Hindlimb muscle (tissue), 1 donor: ENCODE measurements around the gene STK39. TPM values are rescaled to one million over a fixed set of nuclear protein-coding genes. Genes with fewer than 3 reads are reported as not detected.

ENCODE experiments used
- DNase-seq: peaks from one replicate; pipeline ENCODE4 v3.0.0-alpha.2; 2013
- polyA plus RNA-seq: library from polyadenylated mRNA; unstranded; fragments of 120-200 nt; gene quantifications from one replicate; pipeline ENCODE4 v1.2.1, GENCODE V29; 2013; ENCODE audit not compliant: insufficient read length

The STK39 gene
- polyA plus RNA-seq, 1 donor = 15.8 TPM

DNA sequence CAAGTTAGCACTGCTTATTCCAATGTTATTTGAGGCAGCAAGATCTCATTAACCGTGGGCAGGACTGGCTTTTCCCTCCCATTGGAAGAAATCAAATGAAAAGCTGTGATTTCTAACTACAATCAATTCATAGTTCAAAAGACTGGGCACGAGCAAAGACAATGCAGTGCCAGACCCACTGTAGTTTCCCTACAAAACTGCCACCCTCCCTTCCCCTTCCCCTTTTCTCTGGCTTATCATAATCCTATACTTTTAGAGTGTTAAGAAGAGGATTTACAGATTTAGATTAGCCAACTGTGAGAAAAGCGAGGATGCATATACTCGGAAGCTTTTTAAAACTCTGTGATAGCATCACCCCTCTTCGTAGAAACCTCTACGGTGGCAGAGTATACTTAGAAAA is 260.4 kb downstream of the STK39 start:
- no peak for DNase-seq

DNA sequence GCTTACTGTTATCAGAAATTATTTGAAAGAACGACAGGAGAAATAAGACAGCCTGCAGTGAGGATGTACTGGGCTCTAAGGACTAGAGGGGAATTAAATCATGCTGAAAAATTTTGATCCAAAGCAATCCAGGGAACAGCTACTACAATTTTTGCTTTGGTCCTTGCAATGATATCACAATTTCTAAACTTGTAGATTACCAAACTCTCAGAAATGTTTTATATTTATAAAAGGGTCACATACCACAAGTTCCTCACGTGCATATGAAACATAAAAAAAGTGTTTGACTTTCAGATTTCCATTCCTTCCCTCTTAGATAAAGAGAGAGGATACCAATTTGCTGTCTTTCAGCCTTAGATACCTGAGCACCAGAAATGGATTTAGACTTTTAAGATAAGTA is 261.2 kb downstream of the STK39 start:
- DNase-seq = no peak

DNA sequence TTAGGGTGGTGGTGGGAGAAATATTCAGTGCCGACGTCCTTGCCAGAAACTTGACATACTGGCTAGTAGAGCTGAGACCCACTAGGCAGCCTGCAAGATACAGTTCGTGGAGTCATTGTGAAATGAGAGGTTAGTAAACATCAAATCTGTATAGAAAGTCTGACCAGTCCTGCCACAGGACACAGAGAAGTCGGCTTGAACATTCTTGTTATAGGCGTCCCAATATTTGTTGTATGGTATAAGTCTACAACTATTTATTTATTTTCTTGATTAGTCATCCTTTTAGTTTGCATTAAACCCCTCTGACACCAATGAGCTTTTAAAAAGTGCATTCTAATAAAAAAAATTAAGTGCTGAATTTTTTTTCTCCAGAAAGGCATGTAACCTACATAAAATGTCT is 265.4 kb downstream of the STK39 start:
- no peak for DNase-seq

DNA sequence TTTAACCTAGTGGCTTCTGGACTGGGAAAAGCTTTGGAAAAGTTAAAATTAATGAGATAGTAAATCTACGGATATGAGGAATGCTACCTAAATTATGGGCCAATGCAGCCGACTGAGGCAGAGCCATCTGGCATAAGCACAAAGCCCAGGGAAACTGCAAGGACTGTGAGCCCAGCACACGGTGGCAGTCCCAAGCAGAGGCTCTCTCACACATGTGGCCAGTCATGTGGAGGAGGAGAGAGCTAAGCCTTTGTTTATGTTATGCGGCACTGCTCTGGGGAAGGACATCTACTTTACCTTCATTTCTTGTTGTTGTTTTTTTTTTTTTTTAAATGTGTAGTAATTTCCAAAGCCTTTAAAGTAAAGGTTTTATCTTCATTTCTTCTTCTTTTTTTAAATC is 267.0 kb downstream of the STK39 start:
- DNase-seq = no peak

DNA sequence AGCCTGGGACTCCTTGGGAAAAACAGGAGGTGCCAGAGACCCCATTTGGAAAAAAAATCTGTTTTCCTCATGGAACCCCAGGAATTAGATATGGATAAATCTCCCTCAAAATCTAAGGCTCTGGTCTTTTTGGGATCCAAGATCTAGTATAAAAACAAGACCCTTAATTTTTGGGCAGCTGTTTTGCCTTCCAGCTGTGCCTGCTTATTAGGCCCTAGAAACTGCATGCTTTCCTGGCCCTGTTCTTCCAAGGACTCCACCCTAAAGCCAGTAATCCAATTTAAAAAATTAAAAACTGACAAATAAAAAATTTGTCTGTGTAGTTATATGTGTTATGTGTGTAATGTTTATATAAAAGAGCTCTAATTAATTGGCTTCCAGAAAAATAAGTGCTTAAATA is 274.6 kb downstream of the STK39 start:
- no peak for DNase-seq

DNA sequence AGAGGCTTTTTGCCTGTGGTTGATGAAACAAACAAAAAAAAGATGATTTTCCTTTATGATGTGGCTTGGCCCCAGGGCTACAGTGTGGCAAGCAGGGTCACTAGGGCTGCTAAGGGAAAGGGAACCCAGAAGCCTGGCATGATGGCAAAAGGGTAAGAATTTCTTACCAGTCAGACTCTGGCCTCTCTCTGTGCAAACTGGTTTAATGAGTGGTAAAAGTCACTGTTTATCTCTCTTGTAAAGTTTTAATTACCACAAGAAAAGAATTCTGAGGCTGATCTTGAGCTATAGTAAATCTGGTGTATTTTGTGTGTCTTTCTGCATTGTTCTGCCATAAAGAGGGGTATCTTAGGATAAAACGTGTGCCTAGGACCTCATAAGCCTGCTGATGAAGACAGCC is 275.4 kb downstream of the STK39 start:
- DNase-seq = no peak

DNA sequence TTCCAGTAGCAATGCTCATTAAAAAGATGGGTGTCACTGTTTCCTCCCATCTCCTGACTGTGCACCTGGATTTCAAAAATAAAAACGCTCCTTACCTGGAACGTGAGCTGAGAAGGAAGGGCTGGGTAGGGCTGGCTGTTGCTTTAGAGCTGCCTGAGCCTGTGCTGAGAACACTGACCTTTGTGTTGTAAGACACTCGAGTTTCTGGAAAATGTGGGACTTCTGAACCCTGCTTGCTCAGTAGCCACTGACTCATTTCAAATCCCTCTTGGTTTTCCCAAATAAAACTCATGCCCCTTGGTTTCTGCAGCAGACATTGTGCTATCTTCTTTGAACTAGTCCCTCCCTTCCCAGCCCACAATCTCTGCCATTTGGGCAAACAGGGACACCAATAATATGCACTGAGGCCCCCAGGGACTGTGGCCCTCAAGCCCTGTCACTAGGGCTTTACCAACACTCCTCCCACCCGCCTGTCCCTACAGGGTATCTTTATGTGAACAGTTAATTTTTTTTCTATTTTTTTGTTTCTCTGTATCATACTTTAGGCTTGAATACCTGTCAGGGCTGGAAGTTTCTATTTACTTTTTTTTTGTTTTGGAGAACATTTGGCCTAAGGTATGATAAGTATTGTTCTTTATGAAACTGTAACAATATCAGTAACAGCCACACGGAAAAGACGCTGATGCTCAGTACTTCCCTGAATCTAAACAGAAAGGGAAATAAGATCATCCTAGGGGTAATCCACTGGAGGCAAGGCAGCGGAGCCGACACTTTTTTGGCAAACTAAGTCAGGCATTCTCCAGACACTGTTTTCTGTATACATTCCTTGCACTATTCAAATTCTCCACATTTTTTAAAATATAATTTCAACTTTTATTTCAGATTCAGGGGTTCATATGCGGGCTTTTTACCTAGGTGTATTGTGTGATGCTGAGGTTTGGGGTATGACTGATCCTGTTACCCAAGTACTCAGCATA is 280.2 kb downstream of the STK39 start:
- DNase-seq = no peak

DNA sequence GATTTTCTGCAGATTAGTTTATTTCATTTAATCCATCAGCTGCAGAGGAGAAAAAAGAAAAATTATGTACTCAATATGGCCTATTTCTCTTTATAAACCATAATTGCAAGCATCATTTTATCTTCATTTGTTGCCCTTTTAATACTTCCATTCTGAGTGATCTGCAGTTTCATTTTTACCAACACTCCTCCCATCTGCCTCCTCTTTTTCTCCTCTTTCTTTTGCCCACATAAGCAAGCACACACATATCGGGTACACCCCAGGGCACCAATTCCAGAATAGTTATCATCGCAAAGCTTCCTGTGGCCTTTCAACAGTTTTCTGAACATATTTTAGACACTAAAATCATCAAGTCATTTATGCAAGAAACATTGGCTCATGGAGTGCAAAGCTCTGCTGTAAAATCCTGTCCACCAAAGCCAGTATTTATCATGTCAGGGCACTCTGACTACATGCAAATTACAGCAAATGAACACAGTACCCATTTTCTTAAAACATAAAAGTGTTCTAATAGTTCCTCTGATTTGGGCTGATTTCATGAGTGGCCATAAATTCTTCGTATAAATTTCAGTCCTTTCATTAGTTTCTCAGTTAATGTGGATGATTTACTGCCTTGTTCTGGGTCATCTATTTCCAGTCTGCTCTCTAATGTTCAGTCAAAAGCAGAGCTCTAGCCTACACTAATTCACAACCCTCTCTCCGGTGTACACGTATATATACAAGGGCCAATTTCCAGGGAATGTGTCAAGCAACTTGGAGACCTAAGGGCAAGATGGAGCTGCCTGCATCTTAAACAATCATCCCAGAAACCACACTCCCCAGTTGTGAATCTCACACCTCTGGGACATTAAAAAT is 281.3 kb downstream of the STK39 start:
- no peak for DNase-seq

DNA sequence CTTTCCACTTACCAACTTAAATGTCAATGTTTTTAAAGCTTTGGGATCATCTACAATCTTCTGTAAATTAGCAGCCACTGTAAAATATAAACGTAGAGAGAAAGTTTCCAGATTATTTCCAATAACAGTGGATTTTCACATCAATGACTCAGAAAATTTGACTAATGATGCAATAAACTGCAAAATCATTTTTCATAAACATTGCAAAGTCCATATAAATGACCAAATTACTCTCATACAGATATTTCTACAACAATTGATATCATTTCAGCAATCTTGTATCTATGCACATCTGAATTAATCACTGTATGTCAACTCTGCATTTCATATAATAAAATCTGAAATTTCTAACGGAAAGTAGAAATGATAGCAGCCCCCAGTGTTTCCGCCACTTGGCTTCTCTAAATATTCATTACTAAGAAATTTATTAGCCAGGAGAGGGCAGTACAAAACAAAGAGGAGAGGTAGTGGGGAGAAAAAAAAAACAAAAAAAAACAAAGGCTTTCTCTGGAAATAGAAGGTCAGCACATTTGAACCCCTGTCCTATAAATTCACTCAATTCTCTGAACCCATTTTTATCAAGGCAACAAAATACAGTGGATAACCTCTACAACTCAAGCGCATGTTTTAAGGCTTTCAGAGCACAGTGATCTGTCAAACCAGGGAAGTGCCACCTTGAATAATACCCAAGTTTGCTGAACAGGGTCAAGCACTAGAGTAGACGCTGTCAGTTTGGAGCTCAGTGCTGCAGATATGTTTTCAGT is 282.6 kb downstream of the STK39 start:
- no peak for DNase-seq

DNA sequence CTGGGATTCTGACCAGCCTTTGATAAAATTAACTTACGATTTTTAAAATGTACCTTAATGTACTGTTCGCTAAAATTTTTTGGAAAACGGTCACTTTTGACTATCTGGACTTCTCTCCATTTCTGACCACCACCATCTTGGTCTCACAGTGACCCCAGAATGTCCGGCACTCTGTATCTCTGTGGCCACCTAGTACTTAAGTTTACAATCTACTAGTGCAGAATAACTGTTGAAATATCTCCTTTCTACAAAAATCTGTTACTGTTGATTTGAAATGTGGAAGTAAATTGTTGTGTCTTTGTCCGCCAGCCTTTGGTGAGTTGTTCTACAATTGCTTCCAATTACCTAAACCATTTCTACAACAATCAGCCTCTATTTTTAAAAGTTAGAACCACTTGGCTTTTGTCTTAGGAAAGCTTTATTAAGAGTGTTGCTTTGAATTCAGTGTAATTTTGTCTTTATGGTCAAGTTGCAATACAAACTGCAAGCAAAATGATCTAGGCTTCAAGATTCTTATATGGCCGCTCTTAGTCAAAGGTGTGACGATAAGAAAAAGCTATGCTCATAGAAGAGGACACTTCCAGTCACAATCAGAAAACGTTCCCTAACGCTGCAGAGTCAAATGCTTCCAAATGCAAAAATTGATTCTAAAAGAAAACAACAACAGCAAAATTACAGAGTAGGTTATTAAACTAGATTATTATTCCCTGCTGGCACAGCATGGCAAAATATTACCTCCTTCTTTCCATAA is 283.3 kb downstream of the STK39 start:
- no peak for DNase-seq

DNA sequence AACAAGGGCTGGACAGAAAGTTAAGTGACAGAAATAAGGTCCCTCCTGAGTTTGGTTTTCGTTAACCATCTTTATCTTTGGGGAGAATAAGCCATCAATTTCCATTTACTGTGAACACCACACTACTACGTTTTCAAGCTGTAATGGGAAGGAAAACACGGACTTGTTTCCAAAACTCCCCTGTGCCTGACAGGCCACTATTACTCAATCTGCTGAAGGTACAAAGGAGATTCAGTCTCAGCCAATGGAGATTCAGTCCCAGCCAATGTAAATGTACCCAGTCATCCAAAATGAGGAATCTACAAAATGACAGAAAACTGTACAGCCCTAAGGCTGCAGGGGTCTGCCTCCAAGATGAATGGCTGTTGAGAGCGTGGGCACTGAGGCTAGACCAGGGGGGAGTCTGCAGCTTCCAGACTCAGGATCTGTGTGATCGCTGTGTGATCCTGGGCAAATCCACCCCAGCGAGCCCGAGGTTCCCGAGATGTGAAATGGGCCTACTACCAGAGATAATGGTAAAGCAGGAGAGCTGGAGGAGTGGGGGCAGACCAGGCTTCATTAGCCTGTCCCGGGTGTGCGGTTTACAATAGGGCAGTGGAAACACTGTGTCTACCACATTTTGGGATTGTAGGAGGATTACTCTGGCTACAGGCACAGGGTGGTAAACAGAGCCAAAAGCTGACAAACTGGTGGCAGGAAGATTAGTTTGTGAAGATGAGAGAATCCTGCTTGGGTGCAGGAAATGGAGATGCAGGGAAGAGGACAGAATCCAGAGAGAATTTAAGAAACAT is 284.8 kb downstream of the STK39 start:
- DNase-seq = no peak

DNA sequence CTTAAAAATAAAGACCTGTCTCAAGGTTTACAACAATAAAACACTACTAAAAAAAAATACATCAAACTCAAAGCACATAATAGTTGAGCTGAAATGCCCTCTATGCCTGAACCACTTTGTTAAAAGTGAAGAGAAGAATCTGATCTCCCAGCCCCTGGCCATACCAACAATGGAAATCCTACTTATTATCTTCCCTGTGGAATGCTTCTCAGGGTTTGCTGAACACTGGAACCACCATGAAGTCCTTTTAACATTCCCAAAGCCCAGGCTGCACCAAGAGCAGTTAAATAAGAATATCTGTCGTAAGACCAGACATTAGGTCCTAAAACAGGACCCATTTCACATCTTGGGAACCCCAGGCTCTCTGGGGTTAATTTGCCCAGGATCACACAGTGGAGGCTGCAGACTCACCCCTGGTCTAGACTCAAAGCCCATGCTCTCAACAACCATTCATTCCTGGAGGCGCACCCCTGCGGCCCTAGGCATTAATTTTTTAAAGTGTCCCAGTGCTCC is 285.8 kb downstream of the STK39 start:
- no peak for DNase-seq

DNA sequence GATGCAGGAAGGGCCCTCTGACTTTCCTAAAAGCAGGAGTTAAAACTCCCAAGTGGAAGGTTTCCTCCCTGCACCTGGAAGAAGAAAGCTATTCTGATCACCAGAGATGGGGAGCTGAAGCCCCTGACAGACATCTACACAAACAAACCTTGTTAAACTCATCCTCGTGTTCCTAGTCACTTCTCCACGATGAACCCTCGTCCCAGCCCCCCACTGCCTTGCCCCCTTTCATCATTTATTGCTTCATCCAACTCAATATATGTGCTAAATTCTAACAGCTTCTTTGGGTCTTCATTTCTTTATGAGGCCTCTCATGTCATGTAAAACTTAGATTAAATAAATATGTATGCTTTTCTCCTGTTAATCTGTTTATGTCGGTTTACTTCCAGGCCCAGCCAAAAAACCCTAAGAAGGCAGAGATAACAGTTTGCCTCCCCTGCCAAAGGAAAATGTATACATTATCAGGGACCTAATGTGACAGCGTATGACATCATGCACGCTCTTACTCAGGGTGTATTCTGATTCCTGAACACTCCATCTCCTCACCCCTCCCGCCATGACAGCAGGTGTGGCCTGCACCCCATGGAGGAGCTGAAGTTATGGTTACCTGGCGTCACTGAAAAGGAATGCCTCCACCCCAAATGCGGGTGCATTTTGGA is 287.2 kb downstream of the STK39 start:
- no peak for DNase-seq

DNA sequence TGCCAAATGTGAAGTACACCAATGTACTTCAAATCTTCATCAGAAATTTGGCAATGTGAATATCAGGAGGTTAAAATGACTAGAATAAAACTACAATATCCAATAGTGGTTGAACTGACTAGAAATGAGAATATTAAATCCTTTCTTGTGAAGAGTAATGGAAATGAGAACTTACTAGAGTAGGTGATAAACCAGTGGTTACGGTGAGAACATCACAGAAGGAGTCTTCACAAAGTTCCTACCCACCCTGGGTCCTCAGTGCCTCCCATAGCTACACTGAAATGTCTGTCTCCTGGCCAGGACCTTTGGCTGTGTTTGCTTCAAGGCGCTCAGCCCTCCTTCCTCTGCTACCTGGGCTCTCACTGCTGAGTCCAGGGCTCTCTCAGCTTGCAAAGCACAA is 289.7 kb downstream of the STK39 start:
- no peak for DNase-seq

DNA sequence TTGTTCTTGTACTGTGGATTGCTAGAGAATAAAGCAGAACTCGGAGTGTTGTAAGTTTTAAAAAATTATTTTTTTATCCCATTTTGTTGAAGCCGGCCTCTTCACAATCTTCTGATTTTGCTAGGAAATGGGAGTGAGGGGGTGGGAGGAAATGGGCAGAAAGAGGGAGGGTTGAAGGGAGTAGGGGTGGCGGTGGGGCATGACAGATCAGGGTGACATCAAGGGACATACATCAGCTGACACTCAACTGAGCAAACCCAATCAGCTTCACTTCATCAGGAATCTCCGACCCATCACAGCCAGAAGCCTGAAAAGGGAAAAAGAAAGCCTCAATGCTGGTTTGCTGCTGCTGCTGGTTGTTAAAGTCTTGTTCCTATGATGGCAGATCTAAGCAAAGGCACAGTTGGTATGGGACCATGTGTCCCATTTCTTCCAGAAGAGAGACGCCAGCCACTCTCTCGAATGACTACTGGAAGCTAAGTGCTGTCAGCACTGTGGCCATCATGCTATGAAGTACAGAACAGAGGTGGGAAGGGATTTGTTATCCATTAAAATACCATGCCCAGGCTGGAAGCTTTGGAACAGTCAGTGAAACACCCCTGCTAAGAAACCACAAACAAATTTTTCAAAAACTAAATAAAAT is 292.0 kb downstream of the STK39 start:
- DNase-seq = no peak

DNA sequence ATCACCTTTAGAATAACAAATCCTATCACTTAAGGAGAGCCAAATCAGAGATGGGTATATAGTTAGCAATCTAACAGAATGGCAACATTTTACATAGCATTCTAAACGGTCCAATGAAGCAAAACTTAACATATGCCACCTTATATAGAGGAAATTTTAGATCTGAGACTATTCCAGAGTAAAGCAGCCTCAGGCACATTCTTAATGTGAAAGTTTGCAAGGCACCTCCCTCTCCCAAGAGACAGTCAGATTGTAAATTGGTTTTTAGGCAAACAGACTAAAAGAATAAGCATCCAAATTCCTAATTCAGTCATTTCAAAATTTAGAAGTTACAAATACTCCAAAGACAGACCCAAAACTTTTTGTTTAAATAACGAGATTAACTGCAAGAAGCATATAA is 292.9 kb downstream of the STK39 start:
- no peak for DNase-seq

DNA sequence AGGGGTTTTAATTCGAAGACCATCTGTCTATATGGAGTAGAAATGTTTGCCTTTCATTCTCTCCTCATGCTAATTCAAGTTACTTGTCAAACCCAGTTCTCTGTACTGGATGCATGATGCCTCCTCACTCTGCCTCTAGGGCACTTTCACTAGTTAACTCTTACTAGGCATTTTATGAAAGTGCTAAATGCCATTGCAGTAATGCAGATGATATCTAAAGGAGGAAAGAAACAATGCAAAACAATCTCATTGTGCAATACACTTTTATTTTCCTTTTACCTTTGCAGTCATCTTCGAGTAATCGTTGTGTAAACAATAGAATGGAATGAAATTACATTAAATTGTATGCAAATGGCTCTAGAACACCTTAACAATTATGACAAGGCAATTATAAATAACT is 293.6 kb downstream of the STK39 start:
- DNase-seq = no peak

DNA sequence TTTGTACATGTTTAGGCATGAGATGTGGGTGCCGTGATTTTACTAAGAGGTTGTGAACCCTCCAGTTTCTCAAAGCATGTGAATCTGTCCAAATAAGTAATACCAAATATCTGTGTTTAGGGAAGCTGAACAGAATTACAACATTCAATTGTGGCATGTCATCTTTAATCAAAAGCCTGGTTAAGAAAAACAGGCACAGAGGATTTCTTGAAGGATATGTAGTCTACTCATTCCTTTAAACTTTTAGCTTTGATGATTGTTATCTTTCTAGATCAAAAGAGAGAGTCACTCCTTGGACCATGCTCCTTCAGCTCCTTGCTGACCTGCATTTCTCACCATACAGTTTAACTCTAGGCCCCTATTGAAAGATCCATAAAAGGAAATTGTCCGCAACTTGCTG is 296.8 kb downstream of the STK39 start:
- DNase-seq = no peak

DNA sequence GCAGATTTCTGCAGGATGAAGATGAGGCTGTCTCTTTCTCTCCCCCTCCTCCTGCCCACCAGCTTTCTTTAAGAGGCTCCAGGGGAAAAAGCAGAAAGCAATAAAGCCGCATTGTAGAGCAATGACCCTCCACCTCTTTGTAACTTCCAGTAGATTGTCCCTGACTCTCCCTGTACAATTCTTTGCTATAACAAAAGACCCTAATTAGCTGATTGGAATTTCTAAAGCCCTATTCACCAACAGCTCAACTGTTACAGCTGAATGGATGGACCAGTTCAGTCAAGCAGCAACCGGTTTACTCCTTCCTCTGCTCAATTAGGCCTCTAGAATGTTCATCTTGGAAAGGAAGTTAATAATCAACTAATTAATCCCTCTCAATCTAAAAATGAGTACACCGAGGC is 301.0 kb downstream of the STK39 start:
- DNase-seq = no peak
